Vagina (tissue), 2 donors: ENCODE data around the gene ATG5. TPM values are rescaled to one million over a fixed set of nuclear protein-coding genes. Genes with fewer than 3 reads are reported as not detected.

Experiments
- DNase-seq, 2 donors: peaks; one replicate each; pipeline ENCODE4 v3.0.0-alpha.2; 2017; ENCODE audit errors: extremely low spot score in 2 of 2
- H3K27ac ChIP-seq: fragments of 200-600 bp; sonication (generic); one replicate; pipeline ENCODE4 v1.5.1; 2019
- H3K27me3 ChIP-seq: fragments of 200-600 bp; sonication (generic); one replicate; pipeline ENCODE4 v1.5.1; 2019
- H3K36me3 ChIP-seq, 2 donors: fragments of 200-600 bp; sonication (generic); one replicate each; pipeline ENCODE4 v1.5.1; 2017 to 2019
- H3K4me1 ChIP-seq: fragments of 200-600 bp; sonication (generic); one replicate; pipeline ENCODE4 v1.5.1; 2019
- H3K4me3 ChIP-seq, 2 donors: fragments of 200-600 bp; sonication (generic); 1 replicate in 1 of 2; 2 replicates in 1 of 2; pipeline ENCODE4 v1.5.1; 2016 to 2019
- H3K9me3 ChIP-seq: fragments of 200-600 bp; sonication (generic); one replicate; pipeline ENCODE4 v1.5.1; 2019
- CTCF ChIP-seq, 3 experiments: fragments of 450-650 bp in 2 of 3; fragments of 200-600 bp in 1 of 3; sonication (generic) in 1 of 3; IDR thresholded peaks; one replicate each; pipeline ENCODE4 v1.5.1; 2017 to 2019; ENCODE audit warnings: antibody characterized with exemption in 3 of 3, mild to moderate bottlenecking in 2 of 3, moderate library complexity in 2 of 3
- POLR2A ChIP-seq, 2 donors: fragments of 450-650 bp; IDR thresholded peaks; one replicate each; pipeline ENCODE4 v1.6.1; 2017; ENCODE audit warnings: antibody characterized with exemption in 2 of 2, mild to moderate bottlenecking in 2 of 2, moderate library complexity in 2 of 2
- POLR2AphosphoS5 ChIP-seq, 2 donors: sonication (generic); formaldehyde crosslinking; IDR thresholded peaks; one replicate each; pipeline ENCODE4 v1.9.0; 2017; ENCODE audit warnings: antibody characterized with exemption in 2 of 2, mild to moderate bottlenecking in 2 of 2, low read depth in 1 of 2; ENCODE audit not compliant: insufficient read depth in 1 of 2
- intact Hi-C: fragments of 100-400 bp; cut with DNase I; formaldehyde crosslinking; loops from one replicate; pipeline ENCODE4 v1.15.1; 2023
- total RNA-seq: library from RNA; depleted of rRNA; stranded (reverse); fragments of >200 nt; gene quantifications from one replicate; pipeline ENCODE4 v1.2.3, GENCODE V29; 2016

ATG5 gene
- total RNA-seq, 1 donor from 2014 or later, result 37.1 TPM

GRCh38 chr6:106185615-106186014 lies 139.9 kb downstream of the ATG5 start:
- Histone ChIP-seq H3K4me3 (no peak overlapping the region), H3K36me3 (no peaks in the 10 kb centered on the region), H3K27me3 (no peaks in the 10 kb centered on the region), H3K27ac (no peak overlapping the region), H3K9me3 (no peaks in the 10 kb centered on the region), H3K4me1 (no peaks in the 10 kb centered on the region)
- DNase-seq, result no peak
- intact Hi-C loops, result no loop called here
- TF ChIP-seq POLR2AphosphoS5 (IDR thresholded peaks at IDR 0.05; ENCODE audit: insufficient read depth in 1 of 2, low read depth in 1 of 2), result no peak
- TF ChIP-seq POLR2A (IDR thresholded peaks at IDR 0.05), result no peak
- TF ChIP-seq CTCF (IDR thresholded peaks at IDR 0.05), result no peak

GRCh38 chr6:106184629-106185028 lies 140.9 kb downstream of the ATG5 start:
- TF ChIP-seq POLR2AphosphoS5 (IDR thresholded peaks at IDR 0.05; ENCODE audit: insufficient read depth in 1 of 2, low read depth in 1 of 2) (no peak), CTCF (IDR thresholded peaks at IDR 0.05) (no peak), POLR2A (IDR thresholded peaks at IDR 0.05) (no peak)
- H3K36me3 ChIP-seq, result no peaks in the 10 kb centered on the region
- intact Hi-C loops, result no loop called here
- H3K9me3 ChIP-seq, result no peaks in the 10 kb centered on the region
- H3K4me1 ChIP-seq, result no peaks in the 10 kb centered on the region
- no peak for DNase-seq
- no peak overlapping the region for H3K4me3 ChIP-seq
- no peaks in the 10 kb centered on the region for H3K27me3 ChIP-seq
- H3K27ac ChIP-seq, result no peak overlapping the region

GRCh38 chr6:106183430-106183829 lies 142.1 kb downstream of the ATG5 start:
- no peaks in the 10 kb centered on the region for H3K4me1 ChIP-seq
- intact Hi-C loops, result no loop called here
- no peak overlapping the region for H3K4me3 ChIP-seq
- no peak overlapping the region for H3K27ac ChIP-seq
- no peak for TF ChIP-seq CTCF (IDR thresholded peaks at IDR 0.05)
- no peak for TF ChIP-seq POLR2A (IDR thresholded peaks at IDR 0.05)
- TF ChIP-seq POLR2AphosphoS5 (IDR thresholded peaks at IDR 0.05; ENCODE audit: insufficient read depth in 1 of 2, low read depth in 1 of 2), result no peak
- no peaks in the 10 kb centered on the region for H3K27me3 ChIP-seq
- no peak for DNase-seq
- H3K36me3 ChIP-seq, result no peaks in the 10 kb centered on the region
- H3K9me3 ChIP-seq, result no peaks in the 10 kb centered on the region

- H3K4me1 ChIP-seq, result no peaks in the 10 kb centered on the region
- no peaks in the 10 kb centered on the region for H3K36me3 ChIP-seq
- no peak for DNase-seq
- no peak overlapping the region for H3K27ac ChIP-seq
- no peaks in the 10 kb centered on the region for H3K27me3 ChIP-seq
- no peak overlapping the region for H3K4me3 ChIP-seq
- H3K9me3 ChIP-seq, result no peaks in the 10 kb centered on the region
- TF ChIP-seq CTCF (IDR thresholded peaks at IDR 0.05) (no peak), POLR2AphosphoS5 (IDR thresholded peaks at IDR 0.05; ENCODE audit: insufficient read depth in 1 of 2, low read depth in 1 of 2) (no peak), POLR2A (IDR thresholded peaks at IDR 0.05) (no peak)
- intact Hi-C loops, result no loop called here
These were observed 143.1 kb downstream of the ATG5 start for GRCh38 chr6:106182455-106182854.

- DNase-seq, result no peak
- H3K4me3 ChIP-seq, result no peak overlapping the region
- no peaks in the 10 kb centered on the region for H3K4me1 ChIP-seq
- H3K9me3 ChIP-seq, result no peaks in the 10 kb centered on the region
- intact Hi-C loops, result no loop called here
- H3K36me3 ChIP-seq, result no peaks in the 10 kb centered on the region
- no peak overlapping the region for H3K27ac ChIP-seq
- no peak for TF ChIP-seq POLR2A (IDR thresholded peaks at IDR 0.05)
- no peaks in the 10 kb centered on the region for H3K27me3 ChIP-seq
These were observed 143.7 kb downstream of the ATG5 start for GRCh38 chr6:106181664-106182418.
